ENCODE results near the gene EFCAB11. TPM values are rescaled to one million over a fixed set of nuclear protein-coding genes. Genes with fewer than 3 reads are reported as not detected.

Gene EFCAB11
- total RNA-seq, 1 donor from 2014 or later: 7.5 TPM

DNA sequence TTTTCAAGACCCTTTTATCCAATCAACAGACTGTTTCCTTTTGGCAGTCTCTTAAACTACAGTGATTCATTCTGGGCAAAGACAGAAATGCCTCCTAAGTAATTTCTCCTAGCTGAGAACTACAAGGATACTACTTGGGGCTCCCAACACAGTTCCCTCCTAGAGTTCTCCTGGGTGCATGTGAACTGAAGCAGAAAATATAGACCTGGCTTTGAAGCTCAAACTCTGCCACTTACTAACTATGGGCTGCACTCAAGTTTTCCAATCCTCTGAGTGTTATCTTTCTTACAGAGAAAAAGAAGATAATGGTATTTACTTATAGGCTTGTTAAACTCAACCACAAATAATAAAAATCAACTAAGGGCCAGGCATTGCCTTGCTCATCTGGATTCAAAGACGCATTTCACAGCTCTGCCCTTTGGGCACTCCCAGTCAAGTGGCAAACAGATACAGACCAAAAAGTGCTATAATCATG, 97.6 kb downstream of the EFCAB11 start:
- peak; percentile 52 for DNase-seq (ENCODE audit: low read depth)
- Histone ChIP-seq H3K4me1 (ENCODE audit: insufficient read depth, low read length) (peaks cover 20% of the 10 kb centered on the region), H3K27me3 (ENCODE audit: insufficient read depth, low read length) (no peaks in the 10 kb centered on the region), H2AFZ (ENCODE audit: low read depth, low read length) (no peak overlapping the region), H3K9ac (ENCODE audit: low read length) (no peak overlapping the region), H3K36me3 (ENCODE audit: insufficient read depth, low read length) (no peaks in the 10 kb centered on the region), H3K4me3 (ENCODE audit: insufficient read depth, low read depth, low read length) (no peak overlapping the region), H4K20me1 (ENCODE audit: insufficient read depth, low read length) (no peaks in the 10 kb centered on the region), H3K79me2 (ENCODE audit: insufficient read depth, low read length) (no peaks in the 10 kb centered on the region), H3K27ac (ENCODE audit: low read depth, low read length) (peak overlapping the region; percentile 59), H3K4me2 (ENCODE audit: low read length) (no peak overlapping the region), H3K9me3 (ENCODE audit: insufficient read depth, low read depth, low read length) (no peaks in the 10 kb centered on the region)
- FAIRE-seq: no peak
- TF ChIP-seq EZH2 (IDR thresholded peaks at IDR 0.05; ENCODE audit: insufficient read depth, low read length): no peak
- TF ChIP-seq, protein P1, sequence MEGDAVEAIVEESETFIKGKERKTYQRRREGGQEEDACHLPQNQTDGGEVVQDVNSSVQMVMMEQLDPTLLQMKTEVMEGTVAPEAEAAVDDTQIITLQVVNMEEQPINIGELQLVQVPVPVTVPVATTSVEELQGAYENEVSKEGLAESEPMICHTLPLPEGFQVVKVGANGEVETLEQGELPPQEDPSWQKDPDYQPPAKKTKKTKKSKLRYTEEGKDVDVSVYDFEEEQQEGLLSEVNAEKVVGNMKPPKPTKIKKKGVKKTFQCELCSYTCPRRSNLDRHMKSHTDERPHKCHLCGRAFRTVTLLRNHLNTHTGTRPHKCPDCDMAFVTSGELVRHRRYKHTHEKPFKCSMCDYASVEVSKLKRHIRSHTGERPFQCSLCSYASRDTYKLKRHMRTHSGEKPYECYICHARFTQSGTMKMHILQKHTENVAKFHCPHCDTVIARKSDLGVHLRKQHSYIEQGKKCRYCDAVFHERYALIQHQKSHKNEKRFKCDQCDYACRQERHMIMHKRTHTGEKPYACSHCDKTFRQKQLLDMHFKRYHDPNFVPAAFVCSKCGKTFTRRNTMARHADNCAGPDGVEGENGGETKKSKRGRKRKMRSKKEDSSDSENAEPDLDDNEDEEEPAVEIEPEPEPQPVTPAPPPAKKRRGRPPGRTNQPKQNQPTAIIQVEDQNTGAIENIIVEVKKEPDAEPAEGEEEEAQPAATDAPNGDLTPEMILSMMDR (IDR thresholded peaks at IDR 0.05; ENCODE audit: insufficient read depth, low read depth, low read length): no peak
- Mint-ChIP-seq H3K9me3 (ENCODE audit: unreplicated experiment) (peaks cover 2% of the 10 kb centered on the region), H3K27me3 (ENCODE audit: low read depth, unreplicated experiment) (peaks cover 3% of the 10 kb centered on the region), H3K27ac (ENCODE audit: unreplicated experiment) (no peak overlapping the region), H3K36me3 (ENCODE audit: low read depth, unreplicated experiment) (no peaks in the 10 kb centered on the region), H3K4me1 (ENCODE audit: low read depth, unreplicated experiment) (peaks cover 10% of the 10 kb centered on the region), H3K4me3 (ENCODE audit: unreplicated experiment) (no peak overlapping the region)

DNA sequence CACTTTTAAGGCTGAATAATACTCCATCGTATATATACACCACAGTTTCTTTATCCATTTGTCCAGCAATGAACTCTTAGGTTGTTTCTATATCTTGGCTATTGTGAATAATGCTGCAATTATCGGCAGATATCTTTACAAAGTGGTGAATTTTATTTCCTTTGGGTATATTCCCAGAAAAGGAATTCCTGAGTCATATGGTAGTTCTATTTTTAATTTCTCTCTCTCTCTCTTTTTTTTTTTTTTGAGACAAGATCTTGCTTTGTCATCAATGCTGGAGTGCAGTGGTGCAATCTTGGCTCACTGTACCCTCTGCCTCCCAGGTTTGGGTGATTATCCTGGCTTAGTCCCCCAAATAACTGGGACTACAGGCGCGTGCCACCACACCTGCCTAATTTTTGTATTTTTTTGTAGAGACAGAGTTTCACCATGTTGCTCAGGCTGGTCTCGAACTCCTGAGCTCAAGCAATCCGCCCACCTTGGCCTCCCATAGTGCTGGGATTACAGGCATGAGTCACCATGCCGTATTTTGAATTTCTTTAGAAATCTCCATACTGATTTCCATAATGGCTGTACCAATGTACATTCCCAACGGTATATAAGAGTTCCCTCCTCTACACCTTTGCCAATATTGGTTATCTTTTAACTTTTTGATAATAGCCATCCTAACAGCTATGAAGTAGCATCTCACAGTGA, 98.4 kb downstream of the EFCAB11 start:
- peak; percentile 50 for FAIRE-seq
- Histone ChIP-seq H3K36me3 (ENCODE audit: insufficient read depth, low read length) (no peaks in the 10 kb centered on the region), H3K79me2 (ENCODE audit: insufficient read depth, low read length) (no peaks in the 10 kb centered on the region), H3K4me1 (ENCODE audit: insufficient read depth, low read length) (peaks cover 20% of the 10 kb centered on the region), H3K9ac (ENCODE audit: low read length) (peak overlapping the region; percentile 59), H3K27me3 (ENCODE audit: insufficient read depth, low read length) (no peaks in the 10 kb centered on the region), H4K20me1 (ENCODE audit: insufficient read depth, low read length) (no peaks in the 10 kb centered on the region), H2AFZ (ENCODE audit: low read depth, low read length) (no peak overlapping the region), H3K9me3 (ENCODE audit: insufficient read depth, low read depth, low read length) (no peaks in the 10 kb centered on the region), H3K4me3 (ENCODE audit: insufficient read depth, low read depth, low read length) (no peak overlapping the region), H3K4me2 (ENCODE audit: low read length) (peak overlapping the region; percentile 78), H3K27ac (ENCODE audit: low read depth, low read length) (peak overlapping the region; percentile 76)
- Mint-ChIP-seq H3K4me3 (ENCODE audit: unreplicated experiment) (no peak overlapping the region), H3K36me3 (ENCODE audit: low read depth, unreplicated experiment) (no peaks in the 10 kb centered on the region), H3K27me3 (ENCODE audit: low read depth, unreplicated experiment) (peaks cover 3% of the 10 kb centered on the region), H3K9me3 (ENCODE audit: unreplicated experiment) (no peaks in the 10 kb centered on the region), H3K27ac (ENCODE audit: unreplicated experiment) (peak overlapping the region; percentile 35), H3K4me1 (ENCODE audit: low read depth, unreplicated experiment) (peaks cover 13% of the 10 kb centered on the region)
- TF ChIP-seq EZH2 (IDR thresholded peaks at IDR 0.05; ENCODE audit: insufficient read depth, low read length): no peak
- TF ChIP-seq, protein P1 (IDR thresholded peaks at IDR 0.05; ENCODE audit: insufficient read depth, low read depth, low read length): no peak
- peak; percentile 89 for DNase-seq (ENCODE audit: low read depth)
